HS-27A (cell line): ENCODE results near the gene SRRM2.

Experiments used
- DNase-seq: peaks from one replicate; pipeline ENCODE4 v3.0.0-alpha.2; 2012; ENCODE audit warnings: low read depth, missing footprints

The SRRM2 gene

GRCh38 chr16:2777231-2777902 lies 24.9 kb downstream of the SRRM2 start, which contains the start of gene ELOB:
TSS of gene ELOB (minus strand) at chr16:2777280. CDS start at chr16:2777239, 41 bp downstream.
- DNase-seq, result no peak

GRCh38 chr16:2777903-2778629 lies 25.6 kb downstream of the SRRM2 start:
- no peak for DNase-seq

DNA sequence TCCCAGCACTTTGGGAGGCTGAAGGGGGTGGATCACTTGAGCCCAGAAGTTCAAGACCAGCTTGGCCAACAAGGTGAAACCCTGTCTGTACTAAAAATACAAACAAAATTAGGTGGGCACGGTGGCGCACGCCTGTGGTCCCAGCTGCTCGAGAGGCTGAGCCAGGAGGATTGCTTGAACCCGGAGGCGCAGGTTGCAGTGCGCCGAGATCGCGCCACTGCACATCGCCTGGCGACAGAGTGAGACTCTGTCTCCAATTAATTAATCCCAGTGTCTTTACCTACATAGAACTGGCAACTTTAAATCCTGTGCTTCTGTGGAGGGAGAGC lies 26.2 kb downstream of the SRRM2 start:
- no peak for DNase-seq

- no peak for DNase-seq
These were observed 26.9 kb downstream of the SRRM2 start for GRCh38 chr16:2779151-2779920.

DNA sequence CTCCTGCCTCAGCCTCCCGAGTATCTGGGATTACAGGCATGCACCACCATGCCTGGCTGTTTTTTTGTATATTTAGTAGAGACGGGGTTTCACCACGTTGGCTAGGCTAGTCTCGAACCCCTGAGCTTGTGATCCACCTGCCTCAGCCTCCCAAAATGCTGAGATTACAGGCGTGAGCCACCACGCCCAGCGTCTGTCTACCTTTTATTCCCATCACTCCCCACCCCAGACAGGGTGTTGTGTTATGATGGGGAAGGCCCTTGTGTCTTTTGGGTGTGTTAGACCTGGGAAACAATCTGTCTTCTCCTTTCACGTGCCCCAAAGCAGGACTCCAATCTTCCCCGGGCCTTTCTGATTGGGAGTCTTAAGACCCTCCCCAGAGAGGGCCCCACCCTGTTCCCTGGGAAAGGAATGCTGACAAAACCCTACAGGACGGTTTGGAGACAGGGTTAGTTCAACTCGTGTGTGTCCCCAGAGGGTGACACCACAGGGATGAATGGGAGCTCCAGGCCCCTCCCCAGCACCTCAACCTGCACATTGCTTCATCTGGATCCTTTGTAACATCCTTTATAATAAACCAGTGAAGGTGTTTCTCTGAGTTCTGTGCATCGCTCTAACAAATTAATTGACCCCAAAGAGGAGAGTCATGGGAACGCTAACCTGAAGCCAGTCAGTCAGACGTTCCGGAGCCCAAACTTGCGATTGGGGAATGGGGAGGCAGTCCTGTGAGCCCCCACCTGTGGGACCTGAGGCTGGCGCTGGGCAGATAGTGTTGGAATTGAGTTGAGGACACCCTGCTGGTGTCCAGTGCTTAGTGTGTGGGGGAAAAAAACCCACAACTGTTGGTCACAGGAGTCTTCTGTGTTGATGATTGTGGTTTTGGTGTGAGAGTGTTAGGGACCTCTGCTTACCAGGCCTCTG lies 27.8 kb downstream of the SRRM2 start:
- DNase-seq, result no peak

- no peak for DNase-seq
These were observed 30.3 kb downstream of the SRRM2 start for GRCh38 chr16:2782583-2783351.

- DNase-seq, result no peak
These were observed 31.3 kb downstream of the SRRM2 start for GRCh38 chr16:2783581-2784357.

DNA sequence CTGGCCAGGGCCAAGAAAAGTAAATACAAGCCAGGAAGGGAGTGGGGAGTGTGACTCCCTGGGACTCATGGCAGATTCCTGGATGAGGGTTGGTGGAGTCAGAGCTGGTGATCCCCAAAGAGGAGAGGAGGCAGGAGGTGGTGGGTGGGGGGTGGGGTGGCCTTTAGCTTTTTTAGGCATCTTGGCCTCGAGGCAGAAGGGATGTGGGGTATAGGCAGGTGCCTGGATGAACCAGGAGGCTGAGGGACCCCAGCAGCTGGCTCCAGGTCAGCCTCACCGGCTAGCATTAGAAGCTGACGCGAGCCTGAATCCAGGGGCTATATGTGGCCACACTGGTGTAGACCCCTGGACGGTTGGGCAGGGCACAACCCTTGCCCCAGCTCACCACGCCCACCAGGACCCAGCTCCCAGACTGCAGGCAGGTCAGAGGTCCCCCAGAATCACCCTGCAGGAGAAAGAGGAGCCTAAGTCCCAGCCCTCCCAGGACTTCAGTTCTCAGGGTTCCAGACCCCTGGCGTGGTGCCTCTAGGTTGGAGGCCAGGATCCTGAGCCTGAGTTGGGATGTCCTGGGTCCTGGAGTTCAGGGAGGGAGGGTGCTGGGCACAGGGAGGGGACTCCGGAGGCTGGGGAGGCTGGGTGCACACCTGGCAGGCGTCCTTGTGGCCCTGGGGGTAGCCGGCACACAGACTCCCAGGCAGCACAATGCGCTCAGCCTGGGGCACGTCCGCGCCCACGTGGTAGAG lies 32.1 kb downstream of the SRRM2 start:
- no peak for DNase-seq

DNA sequence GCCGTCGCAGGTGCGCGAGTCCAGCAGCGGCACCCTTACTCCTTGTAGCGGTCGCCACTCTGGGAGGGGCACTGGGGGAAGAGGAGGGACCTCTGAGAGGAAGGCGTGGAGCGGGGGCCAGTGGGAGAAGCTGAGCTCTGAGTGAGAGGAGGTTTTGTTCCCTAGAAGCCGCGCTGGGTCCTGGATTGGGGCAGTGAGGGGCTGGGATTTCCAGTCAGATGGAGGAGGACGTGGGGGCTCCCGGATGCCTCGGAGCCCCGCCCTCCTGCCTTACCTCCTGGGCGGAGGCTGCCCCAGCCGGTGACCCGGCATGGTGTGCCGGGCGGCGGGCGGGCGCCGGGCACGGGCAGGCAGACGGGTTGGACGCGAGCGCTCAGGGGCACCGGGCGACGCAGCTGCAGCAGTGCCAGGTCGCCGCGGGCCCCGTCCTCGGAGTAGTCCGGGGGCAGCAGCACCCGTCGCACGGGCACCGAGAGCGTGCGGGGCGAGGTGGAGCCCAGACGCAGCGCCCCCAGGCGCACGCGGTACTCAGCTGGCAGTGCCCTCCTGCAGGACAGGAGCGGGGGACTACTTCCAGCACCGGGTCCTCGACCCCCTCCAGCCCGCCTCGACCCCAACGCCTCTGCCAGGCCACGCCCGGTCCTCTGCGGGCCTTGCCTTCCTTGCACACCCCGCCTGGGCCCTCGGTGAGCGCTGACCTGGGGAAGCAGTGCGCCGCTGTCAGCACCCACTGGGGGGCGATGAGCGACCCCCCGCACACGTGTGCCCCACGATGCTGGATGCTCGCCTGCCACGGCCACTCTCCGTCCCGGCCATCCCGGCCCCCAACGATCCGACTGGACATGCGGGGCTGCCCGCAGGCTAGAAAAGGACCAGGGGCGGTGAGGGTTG lies 32.9 kb downstream of the SRRM2 start:
- no peak for DNase-seq

GRCh38 chr16:2786061-2786825 lies 33.8 kb downstream of the SRRM2 start:
- no peak for DNase-seq

- DNase-seq, result no peak
These were observed 34.4 kb downstream of the SRRM2 start for GRCh38 chr16:2786826-2787151.

- DNase-seq, result no peak
These were observed 35.0 kb downstream of the SRRM2 start, which contains the start of gene PRSS33 for GRCh38 chr16:2787406-2787805. TSS of gene PRSS33 (minus strand) at chr16:2787560. CDS start at chr16:2786547, 1,013 bp downstream.

DNA sequence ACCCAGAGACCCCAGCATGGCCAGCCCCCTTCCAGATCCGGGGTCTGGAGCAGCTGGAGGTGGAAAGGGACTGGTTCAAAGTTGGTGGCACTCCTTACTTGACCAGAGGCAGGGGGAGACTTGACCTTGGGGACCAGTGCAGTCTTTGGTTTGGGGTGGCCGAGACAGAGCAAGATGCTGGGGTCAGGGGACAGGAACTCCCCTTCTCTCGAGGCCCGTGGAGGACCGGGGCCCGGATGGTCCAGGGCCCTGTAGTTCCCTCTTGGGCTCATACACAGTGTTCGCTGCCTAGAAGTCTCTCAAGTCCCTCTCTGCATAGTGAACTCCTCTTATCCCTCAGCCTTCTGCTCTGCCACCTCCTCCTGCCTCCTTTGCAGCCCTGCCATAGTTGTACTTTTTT lies 35.5 kb downstream of the SRRM2 start:
- DNase-seq, result no peak

DNA sequence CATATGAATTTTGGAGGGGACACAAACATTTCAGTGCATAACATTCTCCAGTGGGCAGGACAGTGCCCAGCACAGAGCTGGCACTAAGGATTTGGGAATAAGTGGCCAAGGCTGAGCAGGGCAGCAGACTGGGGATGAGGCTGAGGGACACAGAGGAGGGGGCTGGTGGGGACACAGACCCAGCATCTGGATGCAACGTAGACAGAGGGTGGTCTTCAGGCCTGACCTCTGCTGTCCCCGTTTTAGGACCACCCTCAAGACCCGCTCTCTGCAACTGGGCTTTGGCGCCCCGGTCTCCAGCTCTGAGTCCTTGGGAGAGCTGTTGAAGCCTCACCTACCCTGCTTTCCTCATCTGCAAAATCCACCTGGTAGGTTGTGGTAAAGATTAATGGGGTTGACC lies 38.2 kb downstream of the SRRM2 start:
- DNase-seq, result no peak

- DNase-seq, result no peak
These were observed 38.7 kb downstream of the SRRM2 start for GRCh38 chr16:2791174-2791573.

GRCh38 chr16:2792940-2793339 lies 40.5 kb downstream of the SRRM2 start:
- no peak for DNase-seq

DNA sequence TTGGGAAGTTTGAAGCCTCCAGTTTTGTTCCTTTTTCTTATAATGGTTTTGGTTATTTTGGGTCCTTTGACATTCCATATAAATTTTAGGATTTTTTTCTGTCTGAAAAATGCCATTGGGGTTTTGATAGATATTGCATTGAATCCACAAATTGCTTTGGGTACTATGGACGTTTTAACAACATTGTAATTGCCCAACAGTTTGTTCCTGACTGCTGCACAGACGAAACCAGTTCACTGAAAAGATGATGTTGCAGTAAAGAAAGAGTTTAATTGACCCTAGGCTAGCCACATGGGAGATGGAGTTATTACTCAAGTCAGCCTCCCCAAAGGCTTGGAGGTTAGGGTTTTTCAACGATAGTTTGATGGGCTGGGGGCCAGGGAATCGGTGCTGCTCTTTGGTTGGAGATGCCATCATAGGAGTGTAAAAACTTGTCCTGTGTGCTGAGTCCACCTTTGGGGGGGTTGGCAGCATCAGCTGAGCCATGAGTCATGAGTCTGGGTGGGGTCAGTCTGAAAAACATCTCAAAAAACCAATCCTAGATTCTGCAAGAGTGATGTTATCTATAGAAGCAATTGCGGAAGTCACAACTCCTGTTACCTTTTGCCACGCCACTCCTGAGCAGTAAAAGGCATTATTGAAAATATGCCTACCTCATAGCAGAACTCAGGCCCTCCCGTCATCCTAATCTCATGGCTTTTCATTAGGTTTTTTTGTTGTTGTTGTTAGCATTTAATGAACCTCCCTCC lies 43.1 kb downstream of the SRRM2 start:
- DNase-seq, result no peak
